DOHH2 (cell line): Measurements from ENCODE around the gene GPR173.

ENCODE experiments used
- H3F3A ChIP-seq: fragments of 200-600 bp; sonication (generic), shearing (Covaris generic); 2 replicates; pipeline ENCODE4 v1.6.0; 2016; ENCODE audit warnings: antibody characterized with exemption, mild to moderate bottlenecking; ENCODE audit not compliant: control insufficient read depth, insufficient read depth
- H3K27ac ChIP-seq: fragments of 200-600 bp; sonication (generic); 2 replicates; pipeline ENCODE4 v1.5.1; 2014; ENCODE audit warnings: low read depth, mild to moderate bottlenecking, low read length, moderate library complexity
- H3K27me3 ChIP-seq: fragments of 200-600 bp; sonication (generic); 2 replicates; pipeline ENCODE4 v1.6.1; 2014; ENCODE audit warnings: mild to moderate bottlenecking, low read length, mixed read lengths; ENCODE audit not compliant: control insufficient read depth
- H3K36me3 ChIP-seq: fragments of 200-600 bp; sonication (generic); 2 replicates; pipeline ENCODE4 v1.6.1; 2014; ENCODE audit warnings: mild to moderate bottlenecking, low read length, moderate library complexity, mixed read lengths; ENCODE audit not compliant: control insufficient read depth
- H3K4me1 ChIP-seq: fragments of 200-600 bp; sonication (generic); 2 replicates; pipeline ENCODE4 v1.6.1; 2014; ENCODE audit warnings: mild to moderate bottlenecking, low read length, mixed read lengths; ENCODE audit not compliant: control insufficient read depth
- H3K4me2 ChIP-seq: fragments of 200-600 bp; sonication (generic); 2 replicates; pipeline ENCODE4 v1.6.0; 2014; ENCODE audit warnings: mild to moderate bottlenecking, low read length, moderate library complexity
- H3K4me3 ChIP-seq: fragments of 200-600 bp; sonication (generic); 2 replicates; pipeline ENCODE4 v1.5.1; 2014; ENCODE audit warnings: mild to moderate bottlenecking, low read length, mixed read lengths
- H3K79me2 ChIP-seq: fragments of 200-600 bp; sonication (generic); 2 replicates; pipeline ENCODE4 v1.6.1; 2014; ENCODE audit warnings: mild to moderate bottlenecking, low read length, mixed read lengths; ENCODE audit not compliant: control insufficient read depth
- H3K9me2 ChIP-seq: fragments of 200-600 bp; sonication (generic); replicated peaks from 2 replicates; pipeline ENCODE4 v1.6.1; 2014; ENCODE audit warnings: mild to moderate bottlenecking, low read length, mixed read lengths; ENCODE audit not compliant: control insufficient read depth
- H3K9me3 ChIP-seq: fragments of 200-600 bp; sonication (generic); 2 replicates; pipeline ENCODE4 v1.6.1; 2014; ENCODE audit warnings: antibody characterized with exemption, low read length, mixed read lengths; ENCODE audit not compliant: control insufficient read depth, insufficient read depth
- H4K20me1 ChIP-seq: fragments of 200-600 bp; sonication (generic); 2 replicates; pipeline ENCODE4 v1.6.0; 2014; ENCODE audit warnings: low read depth, mild to moderate bottlenecking, antibody characterized with exemption, low read length, moderate library complexity; ENCODE audit not compliant: control insufficient read depth, insufficient read depth
- EZH2phosphoT487 ChIP-seq: fragments of 200-600 bp; sonication (generic); IDR thresholded peaks from 2 replicates; pipeline ENCODE4 v1.6.1; 2017; ENCODE audit warnings: borderline replicate concordance, mild to moderate bottlenecking, antibody characterized with exemption, low read length, moderate library complexity, mixed read lengths
- TF ChIP-seq, protein P1 (sequence below): fragments of 200-600 bp; sonication (generic); IDR thresholded peaks from one replicate; pipeline ENCODE4 v1.5.1; 2014; ENCODE audit warnings: antibody characterized with exemption, mild to moderate bottlenecking, low read depth, low read length; ENCODE audit not compliant: poor library complexity, severe bottlenecking

GPR173 gene

DNA sequence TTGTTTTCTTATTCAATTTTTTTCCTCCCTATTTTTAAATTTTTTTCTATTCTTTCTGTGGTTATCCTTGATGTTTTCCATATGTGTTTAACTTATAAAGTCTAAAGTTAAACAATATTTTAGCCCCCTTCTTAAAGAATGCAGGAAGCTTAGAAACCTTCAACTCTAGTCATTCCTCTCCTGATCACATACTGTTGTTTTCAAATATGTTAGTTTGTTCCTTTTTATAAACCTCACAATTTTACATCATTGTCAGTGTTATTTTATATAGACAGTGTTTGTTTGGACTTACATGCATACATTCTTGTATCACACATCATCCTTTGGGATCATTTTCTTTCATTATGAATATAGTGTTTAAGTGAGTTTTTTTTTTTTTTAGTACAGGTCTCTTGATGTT lies 76.9 kb downstream of the GPR173 start:
- no peaks in the 10 kb centered on the region for H3K4me1 ChIP-seq
- TF ChIP-seq EZH2phosphoT487: no peak
- TF ChIP-seq, protein P1, sequence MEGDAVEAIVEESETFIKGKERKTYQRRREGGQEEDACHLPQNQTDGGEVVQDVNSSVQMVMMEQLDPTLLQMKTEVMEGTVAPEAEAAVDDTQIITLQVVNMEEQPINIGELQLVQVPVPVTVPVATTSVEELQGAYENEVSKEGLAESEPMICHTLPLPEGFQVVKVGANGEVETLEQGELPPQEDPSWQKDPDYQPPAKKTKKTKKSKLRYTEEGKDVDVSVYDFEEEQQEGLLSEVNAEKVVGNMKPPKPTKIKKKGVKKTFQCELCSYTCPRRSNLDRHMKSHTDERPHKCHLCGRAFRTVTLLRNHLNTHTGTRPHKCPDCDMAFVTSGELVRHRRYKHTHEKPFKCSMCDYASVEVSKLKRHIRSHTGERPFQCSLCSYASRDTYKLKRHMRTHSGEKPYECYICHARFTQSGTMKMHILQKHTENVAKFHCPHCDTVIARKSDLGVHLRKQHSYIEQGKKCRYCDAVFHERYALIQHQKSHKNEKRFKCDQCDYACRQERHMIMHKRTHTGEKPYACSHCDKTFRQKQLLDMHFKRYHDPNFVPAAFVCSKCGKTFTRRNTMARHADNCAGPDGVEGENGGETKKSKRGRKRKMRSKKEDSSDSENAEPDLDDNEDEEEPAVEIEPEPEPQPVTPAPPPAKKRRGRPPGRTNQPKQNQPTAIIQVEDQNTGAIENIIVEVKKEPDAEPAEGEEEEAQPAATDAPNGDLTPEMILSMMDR: no peak
- H4K20me1 ChIP-seq: no peaks in the 10 kb centered on the region
- H3F3A ChIP-seq: no peaks in the 10 kb centered on the region
- H3K36me3 ChIP-seq: no peaks in the 10 kb centered on the region
- no peak overlapping the region for H3K4me3 ChIP-seq
- H3K27ac ChIP-seq: no peak overlapping the region
- no peaks in the 10 kb centered on the region for H3K9me3 ChIP-seq
- H3K79me2 ChIP-seq: no peaks in the 10 kb centered on the region
- no peak overlapping the region for H3K4me2 ChIP-seq
- no peaks in the 10 kb centered on the region for H3K27me3 ChIP-seq
- H3K9me2 ChIP-seq: no peaks in the 10 kb centered on the region

GRCh38 chrX:53126377-53126776 lies 77.8 kb downstream of the GPR173 start:
- H3K79me2 ChIP-seq: no peaks in the 10 kb centered on the region
- H3F3A ChIP-seq: no peaks in the 10 kb centered on the region
- H3K4me2 ChIP-seq: no peak overlapping the region
- no peaks in the 10 kb centered on the region for H4K20me1 ChIP-seq
- H3K9me3 ChIP-seq: no peaks in the 10 kb centered on the region
- no peak overlapping the region for H3K27ac ChIP-seq
- H3K36me3 ChIP-seq: no peaks in the 10 kb centered on the region
- no peak overlapping the region for H3K4me3 ChIP-seq
- no peaks in the 10 kb centered on the region for H3K4me1 ChIP-seq
- TF ChIP-seq, protein P1: no peak
- no peak for TF ChIP-seq EZH2phosphoT487
- no peaks in the 10 kb centered on the region for H3K9me2 ChIP-seq
- H3K27me3 ChIP-seq: no peaks in the 10 kb centered on the region

GRCh38 chrX:53128097-53128749 lies 79.6 kb downstream of the GPR173 start:
- no peak for TF ChIP-seq EZH2phosphoT487
- TF ChIP-seq, protein P1: no peak
- Histone ChIP-seq H3K79me2 (no peaks in the 10 kb centered on the region), H4K20me1 (no peaks in the 10 kb centered on the region), H3K4me3 (no peak overlapping the region), H3K9me3 (no peaks in the 10 kb centered on the region), H3K36me3 (no peaks in the 10 kb centered on the region; the same call in 1 of the 2 replicates), H3K9me2 (no peaks in the 10 kb centered on the region), H3F3A (no peaks in the 10 kb centered on the region), H3K4me2 (no peak overlapping the region), H3K27ac (no peak overlapping the region), H3K27me3 (no peaks in the 10 kb centered on the region), H3K4me1 (no peaks in the 10 kb centered on the region)
